Left colon (tissue), 2 donors: Measurements from ENCODE around the gene TBXAS1. TPM values are rescaled to one million over a fixed set of nuclear protein-coding genes. Genes with fewer than 3 reads are reported as not detected.
"Not testable (repeated sequence)": the region's sequence is repeated elsewhere in the genome, so short reads cannot be mapped to it uniquely, and the experiment has no call there.

Experiments
- ATAC-seq: fragments of 200-7000 bp; cut with Tn5 transposase; one replicate; pipeline ENCODE4 v1.9.1; 2020; ENCODE audit warnings: mild to moderate bottlenecking, moderate library complexity
- DNase-seq, 2 donors: peaks; one replicate each; pipeline ENCODE4 v3.0.0-alpha.2; 2020
- intact Hi-C, 2 donors: fragments of 100-400 bp; cut with DNase I in 1 of 2; cut with micrococcal nuclease in 1 of 2; formaldehyde crosslinking; loops; one replicate each; pipeline versions ENCODE4 v1.11.2 to v1.14.0; 2022; cut with DNase I, micrococcal nuclease
- total RNA-seq, 2 donors: library from RNA; stranded (reverse); fragmentation: NEBNext Ultra II Directional; extraction: Animal tissue kit (Norgen Biotek cat#: 25700); gene quantifications; one replicate each; pipeline ENCODE4 v1.2.1, GENCODE V29; 2021
- donor health status: DM: no; HTN: no; CAD: no.
- donor health status: DM: yes; HTN: yes; CAD: no.

Gene TBXAS1
- total RNA-seq, 2 donors from 2014 or later, result 8.4 to 10.3 TPM

- DNase-seq, result no peak
- intact Hi-C loops, result no loop called here
- ATAC-seq, result no peak
Measured at GRCh38 chr7:139901056-139901795, 72.2 kb downstream of the TBXAS1 start.

DNA sequence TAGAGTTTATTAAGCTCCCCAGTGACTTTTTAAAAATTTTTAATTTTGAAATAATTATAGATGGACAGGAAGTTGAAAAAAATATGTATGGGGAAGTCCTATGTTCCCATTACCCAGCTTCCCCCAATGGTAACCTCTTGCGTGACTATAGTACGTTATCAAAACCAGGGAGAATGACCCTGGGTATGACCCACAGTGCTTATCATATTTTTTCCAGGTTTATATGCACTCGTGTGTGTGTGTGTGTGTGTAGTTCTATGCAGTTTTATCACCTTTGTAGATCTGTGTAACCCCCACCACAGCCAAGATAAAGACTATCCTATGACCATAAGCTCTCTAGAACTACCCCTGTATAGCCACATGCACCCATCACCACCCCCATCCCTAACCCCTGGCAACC, 72.8 kb downstream of the TBXAS1 start:
- DNase-seq (no peak), ATAC-seq (no peak)
- intact Hi-C loops, result no loop called here

GRCh38 chr7:139902436-139903102, 73.5 kb downstream of the TBXAS1 start:
- no peak for DNase-seq
- ATAC-seq, result no peak
- intact Hi-C loops, result no loop called here

DNA sequence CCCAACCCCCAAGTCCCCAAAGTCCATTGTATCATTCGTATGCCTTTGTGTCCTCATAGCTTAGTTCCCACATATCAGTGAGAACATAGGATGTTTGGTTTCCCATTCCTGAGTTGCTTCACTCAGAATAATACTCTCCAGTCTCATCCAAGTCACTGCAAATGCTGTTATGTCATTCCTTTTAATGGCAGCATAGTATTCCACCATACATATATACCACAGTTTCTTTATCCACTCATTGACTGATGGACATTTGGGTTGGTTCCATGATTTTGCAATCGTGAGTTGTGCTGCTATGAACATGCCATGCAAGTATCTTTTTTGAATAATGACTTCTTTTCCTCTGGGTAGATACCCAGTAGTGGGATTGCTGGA, 74.0 kb downstream of the TBXAS1 start:
- intact Hi-C loops, DNase-seq, ATAC-seq: not testable (repeated sequence)

DNA sequence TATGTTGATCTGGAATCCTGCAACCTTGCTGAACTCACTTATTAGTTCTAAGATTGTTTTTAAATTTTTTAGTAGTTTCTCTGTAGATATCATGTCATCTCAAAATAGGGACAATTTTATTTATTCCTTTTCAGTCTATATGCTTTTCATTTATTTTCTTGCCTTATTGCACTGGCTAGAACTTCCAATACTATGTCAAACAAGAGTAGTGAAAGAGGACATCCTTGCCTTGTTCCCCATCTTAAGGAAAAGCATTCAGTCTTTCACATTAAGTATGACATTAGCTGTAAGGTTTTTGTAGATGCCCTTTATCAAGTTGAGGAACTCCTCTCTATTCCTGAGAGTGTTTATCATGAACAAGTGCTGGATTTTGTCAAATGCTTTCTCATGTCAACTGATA, 77.8 kb downstream of the TBXAS1 start:
- intact Hi-C loops, result no loop called here
- ATAC-seq (no peak), DNase-seq (no peak)

DNA sequence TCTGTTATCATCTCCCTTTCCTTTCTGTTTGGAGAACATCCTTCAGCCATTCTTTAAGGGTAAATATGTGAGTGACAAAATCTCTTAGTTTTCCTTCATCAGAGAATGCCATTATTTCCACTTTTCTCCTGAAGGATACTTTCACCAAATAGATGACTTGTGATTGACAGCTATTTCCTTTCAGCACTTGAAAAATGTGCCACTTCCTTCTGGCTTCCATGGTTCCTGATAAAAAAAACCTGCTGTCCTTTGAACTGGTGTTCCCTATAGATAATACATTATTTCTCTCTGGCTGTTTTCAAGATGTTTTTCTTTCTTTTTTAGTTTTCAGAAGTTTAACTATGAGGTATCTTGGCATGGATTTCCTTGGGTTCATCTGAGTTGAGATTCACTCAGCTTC, 79.7 kb downstream of the TBXAS1 start:
- no peak for DNase-seq
- intact Hi-C loops, result no loop called here
- no peak for ATAC-seq

DNA sequence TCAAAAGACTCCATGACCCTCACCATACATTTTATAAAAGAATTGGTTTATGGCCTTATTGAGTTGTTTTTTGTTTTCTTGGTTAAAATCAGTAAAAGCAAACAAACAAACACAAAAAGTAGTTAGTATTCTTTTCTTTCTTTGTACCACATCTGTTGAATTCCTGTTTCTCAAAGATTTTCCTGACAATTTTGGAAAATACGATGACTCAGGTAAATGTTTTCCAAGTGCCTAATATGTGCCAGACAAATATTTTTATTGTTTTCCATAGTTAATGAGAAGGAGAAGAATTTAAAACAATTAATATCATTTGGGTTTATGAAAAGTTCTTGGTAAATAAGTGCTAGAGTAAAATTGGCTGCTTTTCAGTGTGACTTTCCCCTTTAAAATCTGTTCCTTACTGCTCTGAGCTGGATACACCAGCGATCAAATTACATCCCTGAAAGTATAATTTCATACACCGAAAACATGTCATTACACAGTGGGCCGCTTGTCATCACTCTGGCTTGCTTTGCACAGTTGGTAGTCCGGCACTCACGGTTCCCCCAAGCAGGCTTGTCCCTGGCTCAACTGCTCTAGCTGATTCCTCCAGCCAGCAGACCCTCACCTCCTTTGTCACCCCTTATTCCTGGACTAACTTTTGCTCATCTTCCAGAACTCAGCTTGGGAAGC, 80.5 kb downstream of the TBXAS1 start:
- DNase-seq (no peak), ATAC-seq (no peak)
- intact Hi-C loops, result no loop called here

GRCh38 chr7:139913021-139913844, 84.2 kb downstream of the TBXAS1 start:
- ATAC-seq, result no peak
- intact Hi-C loops, result no loop called here

DNA sequence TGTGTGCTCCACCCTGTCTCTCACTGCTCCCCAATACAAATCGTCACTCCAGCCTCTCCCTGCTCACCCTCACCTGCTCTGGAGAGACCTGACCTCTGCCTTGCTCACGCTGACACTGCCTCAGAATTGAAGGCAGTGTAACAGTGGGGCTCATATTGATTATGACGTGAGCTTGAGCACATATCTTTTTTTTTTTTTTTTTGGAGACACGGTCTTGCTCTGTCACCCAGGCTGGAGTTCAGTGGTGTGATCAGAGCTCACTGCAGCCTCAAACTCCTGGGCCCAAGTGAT, 84.7 kb downstream of the TBXAS1 start:
- intact Hi-C loops, result no loop called here
- ATAC-seq (no peak), DNase-seq (no peak)

More at GRCh38 chr7:139913021-139913844, 84.2 kb downstream of the TBXAS1 start:
- DNase-seq, result no peak

DNA sequence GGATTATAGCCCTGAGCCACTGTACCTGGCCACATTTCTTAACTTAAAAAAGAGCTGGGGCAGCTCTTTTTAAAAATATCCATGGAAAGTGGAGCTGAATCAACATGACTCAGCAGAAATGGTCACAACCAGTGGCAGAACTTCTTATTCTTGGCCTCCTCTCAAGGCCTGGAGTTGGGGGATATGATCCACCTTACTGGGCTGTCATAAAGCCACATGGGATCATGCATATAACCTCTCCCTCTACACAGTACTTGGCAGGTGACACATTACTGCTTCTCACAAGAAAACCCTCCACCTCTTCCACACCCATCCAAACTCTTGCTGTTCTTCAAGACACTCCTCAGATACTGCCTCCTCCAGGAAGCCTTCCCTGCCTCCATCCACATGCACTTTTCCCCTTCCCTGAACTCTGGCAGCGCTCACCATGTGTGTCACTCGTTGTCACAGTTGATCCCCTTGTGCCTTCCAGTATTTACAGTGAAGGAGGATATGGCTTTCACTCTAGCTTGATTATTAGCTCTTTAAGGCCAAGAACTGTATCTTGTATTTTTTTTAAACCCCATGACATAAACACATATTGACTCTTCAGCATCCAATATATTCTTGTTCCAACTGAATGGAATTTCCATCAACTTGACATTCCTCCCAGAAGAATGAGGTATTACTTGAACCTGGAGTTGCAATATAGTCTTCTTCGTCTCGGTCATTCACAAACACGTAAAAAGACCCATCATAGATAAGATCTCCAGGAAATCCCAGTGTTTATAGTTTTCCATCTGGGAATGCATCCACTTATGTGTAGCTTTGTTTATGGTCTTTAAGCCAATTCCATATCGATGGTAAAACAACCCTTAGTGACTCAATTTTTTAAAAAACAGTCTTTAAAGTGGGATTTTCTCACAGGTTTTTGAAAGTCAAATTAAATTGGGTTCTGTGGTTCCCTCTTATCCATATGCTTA, 85.5 kb downstream of the TBXAS1 start:
- ATAC-seq (no peak), DNase-seq (no peak)
- intact Hi-C loops, result no loop called here

GRCh38 chr7:139915268-139915863, 86.3 kb downstream of the TBXAS1 start:
- intact Hi-C loops, result no loop called here
- no peak for DNase-seq
- peak; percentile 61 for ATAC-seq

DNA sequence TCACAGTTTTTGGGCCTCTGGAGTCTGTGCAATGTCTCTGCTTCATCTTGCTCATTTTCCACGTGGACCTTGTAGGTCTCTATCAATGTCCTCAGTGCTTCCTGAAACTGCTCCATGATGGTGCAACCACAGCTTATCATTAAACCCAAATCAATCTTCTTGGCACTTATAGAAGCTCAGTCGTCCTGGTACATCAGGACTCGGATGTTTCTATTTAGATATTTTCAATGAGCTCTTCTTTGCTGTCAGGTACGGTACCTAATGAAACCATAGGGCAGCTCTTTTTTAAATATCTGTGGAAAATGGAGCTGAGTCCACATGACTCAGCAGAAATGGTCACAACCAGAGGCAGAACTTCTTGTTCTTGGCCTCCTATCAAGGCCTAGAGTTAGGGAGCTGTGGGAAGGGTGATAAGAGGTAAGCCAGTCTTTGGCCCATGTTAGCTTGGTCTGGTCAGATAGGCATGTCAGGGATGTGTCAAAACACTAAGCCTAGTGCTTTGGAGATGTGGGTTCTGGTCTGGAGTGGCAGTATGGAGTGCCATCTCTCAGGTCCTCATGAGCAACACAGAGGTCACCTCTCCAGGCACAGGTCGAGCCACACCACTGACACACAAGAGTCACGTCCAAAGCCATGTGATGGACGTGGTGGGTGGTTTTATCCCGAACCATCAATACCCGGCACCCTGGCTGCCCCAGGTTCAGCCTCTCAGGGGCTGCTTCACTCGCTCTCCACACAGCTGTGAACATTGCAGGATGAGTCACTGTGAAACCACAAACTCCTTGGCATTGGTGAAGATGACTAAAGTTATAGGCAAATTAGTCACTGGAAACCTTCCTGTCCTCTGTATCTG, 87.0 kb downstream of the TBXAS1 start:
- ATAC-seq (peak; percentile 45), DNase-seq (peak; percentile 30 to 59)
- intact Hi-C loops, result no loop called here

- ATAC-seq (no peak), DNase-seq (no peak)
- intact Hi-C loops, result no loop called here
Measured at GRCh38 chr7:139916717-139917395, 87.8 kb downstream of the TBXAS1 start.

- intact Hi-C loops, result no loop called here
- no peak for ATAC-seq
- DNase-seq, result no peak
Measured at GRCh38 chr7:139917851-139918250, 88.8 kb downstream of the TBXAS1 start.

DNA sequence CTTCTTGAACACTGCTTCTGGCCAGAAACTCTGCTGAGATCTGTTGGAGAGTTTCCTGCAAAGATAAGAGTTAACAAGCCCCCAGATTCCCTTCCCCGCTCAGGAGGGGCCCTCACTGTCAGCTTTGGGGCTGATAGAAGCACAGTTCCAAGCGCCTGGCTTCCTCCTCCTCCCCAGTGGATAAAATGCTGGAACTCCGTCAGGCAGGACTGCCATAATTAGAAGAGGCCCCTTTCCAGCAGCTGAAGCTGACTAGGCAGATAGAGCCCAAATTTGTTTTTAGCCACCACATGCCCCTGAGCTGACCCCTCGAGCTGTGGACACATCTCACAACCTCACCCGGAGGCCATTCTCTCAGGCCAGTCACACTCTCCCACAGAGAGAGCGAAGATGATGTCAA, 89.4 kb downstream of the TBXAS1 start:
- intact Hi-C loops, result no loop called here
- DNase-seq (no peak), ATAC-seq (no peak)

- ATAC-seq (no peak), DNase-seq (no peak)
- intact Hi-C loops, result no loop called here
Measured at GRCh38 chr7:139923090-139923489, 94.0 kb downstream of the TBXAS1 start.

DNA sequence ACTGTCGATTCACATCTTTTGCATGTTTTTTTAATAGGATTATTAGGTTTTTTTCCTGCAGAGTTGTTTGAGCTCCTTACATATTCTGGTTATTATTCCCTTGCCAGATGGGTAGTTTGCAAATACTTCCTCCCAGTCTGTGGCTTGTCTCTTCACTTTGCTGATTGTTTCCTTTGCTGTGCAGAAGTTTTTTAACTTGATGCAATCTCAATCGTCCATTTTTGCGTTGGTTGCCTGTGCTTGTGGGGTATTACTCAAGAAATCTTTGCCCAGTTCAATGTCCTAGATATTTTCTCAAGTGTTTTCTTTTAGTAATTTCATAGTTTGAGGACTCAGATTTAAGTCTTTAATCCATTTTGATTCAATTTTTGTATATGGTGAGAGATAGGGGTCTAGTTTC, 95.4 kb downstream of the TBXAS1 start:
- intact Hi-C loops, result no loop called here
- DNase-seq (no peak), ATAC-seq (no peak)
